Measurements from ENCODE around the gene ANXA6. TPM values are rescaled to one million over a fixed set of nuclear protein-coding genes. Genes with fewer than 3 reads are reported as not detected.

ANXA6 gene
- total RNA-seq, 2 donors from 2014 or later: 164 to 165 TPM

DNA sequence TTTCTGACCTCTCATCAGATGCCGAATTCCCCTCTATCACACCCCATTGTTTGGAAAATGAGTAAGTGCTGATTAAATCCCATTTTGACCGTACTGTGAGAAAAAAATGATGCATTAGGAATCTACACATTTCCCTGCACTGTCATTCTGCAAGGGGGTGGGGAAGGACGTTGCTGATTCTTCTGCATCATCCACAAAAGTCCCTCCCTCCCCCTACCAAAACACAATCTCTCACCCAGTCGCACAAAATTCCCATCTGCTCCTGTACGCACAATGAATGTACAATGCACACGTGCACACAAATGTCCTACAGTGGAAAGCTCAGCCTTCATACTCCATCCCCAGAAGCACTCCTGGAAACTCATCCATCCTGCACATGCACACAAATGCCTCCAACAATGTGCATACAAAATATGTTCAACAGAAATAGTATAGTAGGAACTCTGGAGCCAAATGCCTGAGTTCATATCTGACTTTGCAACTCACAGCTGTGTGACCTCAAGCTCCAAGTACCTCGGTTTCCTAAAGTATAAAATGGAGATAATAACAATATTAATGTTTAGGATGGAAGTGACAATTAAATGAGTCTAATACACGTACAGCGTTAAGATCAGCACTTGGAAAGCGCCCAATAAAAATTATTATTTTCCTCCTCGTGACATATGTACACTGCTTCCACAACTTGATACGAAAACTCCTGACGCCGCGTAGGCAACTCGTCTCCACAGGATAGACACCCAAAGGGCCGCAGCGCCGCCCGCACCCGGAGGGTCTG, 77.6 kb downstream of the ANXA6 start:
- no peaks in the 10 kb centered on the region for H3K27me3 ChIP-seq
- H3K9me3 ChIP-seq: no peaks in the 10 kb centered on the region
- peak overlapping the region; percentile 80 to 88 for H3K4me3 ChIP-seq
- DNase-seq (ENCODE audit: low spot score): no peak
- H3K4me1 ChIP-seq: peaks cover 0 to 58% of the 10 kb centered on the region in 2 donors
- peak overlapping the region; percentile 99 for H3K27ac ChIP-seq
- TF ChIP-seq, protein P1, sequence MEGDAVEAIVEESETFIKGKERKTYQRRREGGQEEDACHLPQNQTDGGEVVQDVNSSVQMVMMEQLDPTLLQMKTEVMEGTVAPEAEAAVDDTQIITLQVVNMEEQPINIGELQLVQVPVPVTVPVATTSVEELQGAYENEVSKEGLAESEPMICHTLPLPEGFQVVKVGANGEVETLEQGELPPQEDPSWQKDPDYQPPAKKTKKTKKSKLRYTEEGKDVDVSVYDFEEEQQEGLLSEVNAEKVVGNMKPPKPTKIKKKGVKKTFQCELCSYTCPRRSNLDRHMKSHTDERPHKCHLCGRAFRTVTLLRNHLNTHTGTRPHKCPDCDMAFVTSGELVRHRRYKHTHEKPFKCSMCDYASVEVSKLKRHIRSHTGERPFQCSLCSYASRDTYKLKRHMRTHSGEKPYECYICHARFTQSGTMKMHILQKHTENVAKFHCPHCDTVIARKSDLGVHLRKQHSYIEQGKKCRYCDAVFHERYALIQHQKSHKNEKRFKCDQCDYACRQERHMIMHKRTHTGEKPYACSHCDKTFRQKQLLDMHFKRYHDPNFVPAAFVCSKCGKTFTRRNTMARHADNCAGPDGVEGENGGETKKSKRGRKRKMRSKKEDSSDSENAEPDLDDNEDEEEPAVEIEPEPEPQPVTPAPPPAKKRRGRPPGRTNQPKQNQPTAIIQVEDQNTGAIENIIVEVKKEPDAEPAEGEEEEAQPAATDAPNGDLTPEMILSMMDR (IDR thresholded peaks at IDR 0.05): no peak
- peaks cover 5% of the 10 kb centered on the region for H3K36me3 ChIP-seq

DNA sequence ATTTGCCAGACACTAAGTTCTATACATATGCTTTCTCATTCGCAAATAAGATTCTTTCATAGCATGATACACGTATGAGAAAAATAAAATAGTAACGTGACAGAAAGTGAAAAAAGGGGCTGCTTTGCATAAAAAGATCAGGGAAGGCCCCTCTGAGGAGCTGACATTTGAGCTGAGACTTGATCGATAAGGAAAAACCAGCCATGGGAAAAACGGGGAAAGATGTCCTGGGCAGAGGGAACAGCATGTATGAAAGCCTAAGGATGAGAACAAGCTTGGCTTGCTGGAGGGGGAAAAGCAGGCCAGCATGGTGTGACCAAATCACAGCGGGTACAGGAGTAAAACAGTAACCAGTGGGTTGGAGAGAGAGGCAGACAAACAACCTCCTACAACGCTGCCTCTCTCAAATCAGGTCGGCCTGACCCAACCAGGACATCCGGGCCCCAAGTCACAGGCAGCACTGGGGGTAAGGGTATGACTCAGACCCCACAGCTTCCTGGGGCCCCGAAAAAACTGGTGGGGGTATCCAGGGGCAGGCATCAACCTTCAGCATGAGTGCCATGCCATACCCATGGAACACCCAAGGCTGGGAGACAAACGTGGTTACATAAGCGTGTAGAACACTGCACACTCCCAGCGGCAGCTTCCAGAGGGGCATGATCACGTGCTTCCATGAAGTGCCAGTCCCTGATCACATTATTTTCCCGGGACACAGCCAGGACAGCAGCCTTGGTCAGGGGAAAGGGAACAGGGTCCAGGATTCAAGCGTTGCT, 78.9 kb downstream of the ANXA6 start:
- peak overlapping the region; percentile 12 to 22 for H3K27ac ChIP-seq
- H3K36me3 ChIP-seq: peaks cover 5% of the 10 kb centered on the region
- DNase-seq (ENCODE audit: low spot score): no peak
- peaks cover 0 to 52% of the 10 kb centered on the region in 2 donors for H3K4me1 ChIP-seq
- H3K4me3 ChIP-seq: no peak overlapping the region
- TF ChIP-seq, protein P1 (IDR thresholded peaks at IDR 0.05): no peak
- H3K27me3 ChIP-seq: no peaks in the 10 kb centered on the region
- H3K9me3 ChIP-seq: no peaks in the 10 kb centered on the region

DNA sequence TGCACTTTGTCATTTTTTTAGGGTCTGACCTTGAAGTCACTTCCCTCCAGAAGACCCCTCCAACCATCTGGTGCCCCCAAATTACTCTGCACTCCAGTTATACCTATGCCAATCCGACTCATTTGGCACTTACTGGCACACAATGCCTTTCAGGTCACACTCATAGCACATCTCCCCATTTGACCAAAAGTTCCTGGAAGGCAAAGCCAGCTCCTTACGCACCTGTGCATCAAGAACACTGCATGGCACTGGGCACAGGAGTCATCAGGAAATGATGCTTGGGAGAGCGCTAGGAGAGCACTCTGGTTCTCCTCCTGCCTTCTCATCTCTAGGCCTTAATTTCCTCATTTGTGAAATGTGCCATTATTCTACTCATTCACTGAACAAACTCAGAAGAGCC, 79.6 kb downstream of the ANXA6 start:
- Histone ChIP-seq H3K27me3 (no peaks in the 10 kb centered on the region), H3K9me3 (no peaks in the 10 kb centered on the region), H3K4me1 (peaks cover 0 to 49% of the 10 kb centered on the region in 2 donors), H3K4me3 (no peak overlapping the region), H3K27ac (no peak overlapping the region), H3K36me3 (peaks cover 5% of the 10 kb centered on the region)
- TF ChIP-seq, protein P1 (IDR thresholded peaks at IDR 0.05): no peak
- no peak for DNase-seq (ENCODE audit: low spot score)

DNA sequence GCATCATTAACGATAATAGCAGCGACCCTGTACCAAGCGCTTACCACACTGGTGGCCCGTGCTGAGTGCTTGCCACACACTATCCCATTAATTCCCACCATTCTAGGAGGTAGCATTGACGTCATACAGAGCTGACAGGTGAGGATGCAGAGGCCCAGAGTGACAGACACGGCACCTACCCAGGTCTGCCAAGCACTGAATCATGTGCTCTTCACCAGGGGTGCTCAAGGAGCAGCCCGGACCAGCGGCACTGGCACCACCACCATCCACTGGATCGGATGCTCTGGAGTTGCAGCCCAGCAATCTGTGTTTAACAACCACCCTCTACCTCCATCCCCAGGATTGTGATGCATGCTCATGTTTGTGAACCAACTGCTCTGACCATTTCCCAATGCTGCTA, 80.2 kb downstream of the ANXA6 start:
- peaks cover 0 to 49% of the 10 kb centered on the region in 2 donors for H3K4me1 ChIP-seq
- no peak overlapping the region for H3K27ac ChIP-seq
- H3K27me3 ChIP-seq: no peaks in the 10 kb centered on the region
- H3K36me3 ChIP-seq: peaks cover 5% of the 10 kb centered on the region
- TF ChIP-seq, protein P1 (IDR thresholded peaks at IDR 0.05): no peak
- no peaks in the 10 kb centered on the region for H3K9me3 ChIP-seq
- no peak for DNase-seq (ENCODE audit: low spot score)
- H3K4me3 ChIP-seq: no peak overlapping the region

DNA sequence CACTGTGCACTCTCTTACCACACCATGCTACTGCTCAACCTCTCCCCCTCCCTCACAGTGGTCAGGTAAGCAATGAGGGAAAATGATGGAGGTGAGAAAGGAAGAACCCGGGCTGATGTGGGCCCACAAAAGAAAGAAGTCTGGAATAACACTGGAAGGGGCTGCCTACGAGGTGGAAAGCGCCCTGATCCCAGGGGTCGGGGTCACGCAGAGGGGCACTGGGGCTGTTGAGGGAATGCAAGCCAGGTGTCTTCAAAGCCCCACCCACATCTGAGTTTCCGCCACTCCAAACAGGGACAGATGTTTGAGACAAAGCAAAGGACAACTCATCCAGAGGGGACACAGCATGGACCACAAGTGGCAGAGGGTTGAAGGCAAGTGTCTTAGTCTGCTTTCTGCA, 81.0 kb downstream of the ANXA6 start:
- Histone ChIP-seq H3K4me1 (peaks cover 0 to 49% of the 10 kb centered on the region in 2 donors), H3K27ac (no peak overlapping the region), H3K27me3 (no peaks in the 10 kb centered on the region), H3K4me3 (no peak overlapping the region), H3K36me3 (peaks cover 5% of the 10 kb centered on the region), H3K9me3 (no peaks in the 10 kb centered on the region)
- DNase-seq (ENCODE audit: low spot score): no peak
- TF ChIP-seq, protein P1 (IDR thresholded peaks at IDR 0.05): no peak

Data from right atrium auricular region (tissue), 2 donors.